GM19239 (cell line): ENCODE results near the gene ECT2.
A peak's percentile ranks its signal among the peaks of the same experiment; 100 is the strongest.
"Not testable (repeated sequence)": the region's sequence is repeated elsewhere in the genome, so short reads cannot be mapped to it uniquely, and the experiment has no call there.

Experiments used
- DNase-seq: peaks from one replicate; pipeline ENCODE4 v3.0.0; 2011; ENCODE audit warnings: low spot score; ENCODE audit not compliant: insufficient read length
- FAIRE-seq: peaks from 2 replicates; lab custom pipeline; 2011; peaks lifted over from hg19 to GRCh38; lab: Jason Lieb, UNC

The ECT2 gene, protein sequence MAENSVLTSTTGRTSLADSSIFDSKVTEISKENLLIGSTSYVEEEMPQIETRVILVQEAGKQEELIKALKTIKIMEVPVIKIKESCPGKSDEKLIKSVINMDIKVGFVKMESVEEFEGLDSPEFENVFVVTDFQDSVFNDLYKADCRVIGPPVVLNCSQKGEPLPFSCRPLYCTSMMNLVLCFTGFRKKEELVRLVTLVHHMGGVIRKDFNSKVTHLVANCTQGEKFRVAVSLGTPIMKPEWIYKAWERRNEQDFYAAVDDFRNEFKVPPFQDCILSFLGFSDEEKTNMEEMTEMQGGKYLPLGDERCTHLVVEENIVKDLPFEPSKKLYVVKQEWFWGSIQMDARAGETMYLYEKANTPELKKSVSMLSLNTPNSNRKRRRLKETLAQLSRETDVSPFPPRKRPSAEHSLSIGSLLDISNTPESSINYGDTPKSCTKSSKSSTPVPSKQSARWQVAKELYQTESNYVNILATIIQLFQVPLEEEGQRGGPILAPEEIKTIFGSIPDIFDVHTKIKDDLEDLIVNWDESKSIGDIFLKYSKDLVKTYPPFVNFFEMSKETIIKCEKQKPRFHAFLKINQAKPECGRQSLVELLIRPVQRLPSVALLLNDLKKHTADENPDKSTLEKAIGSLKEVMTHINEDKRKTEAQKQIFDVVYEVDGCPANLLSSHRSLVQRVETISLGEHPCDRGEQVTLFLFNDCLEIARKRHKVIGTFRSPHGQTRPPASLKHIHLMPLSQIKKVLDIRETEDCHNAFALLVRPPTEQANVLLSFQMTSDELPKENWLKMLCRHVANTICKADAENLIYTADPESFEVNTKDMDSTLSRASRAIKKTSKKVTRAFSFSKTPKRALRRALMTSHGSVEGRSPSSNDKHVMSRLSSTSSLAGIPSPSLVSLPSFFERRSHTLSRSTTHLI

DNA sequence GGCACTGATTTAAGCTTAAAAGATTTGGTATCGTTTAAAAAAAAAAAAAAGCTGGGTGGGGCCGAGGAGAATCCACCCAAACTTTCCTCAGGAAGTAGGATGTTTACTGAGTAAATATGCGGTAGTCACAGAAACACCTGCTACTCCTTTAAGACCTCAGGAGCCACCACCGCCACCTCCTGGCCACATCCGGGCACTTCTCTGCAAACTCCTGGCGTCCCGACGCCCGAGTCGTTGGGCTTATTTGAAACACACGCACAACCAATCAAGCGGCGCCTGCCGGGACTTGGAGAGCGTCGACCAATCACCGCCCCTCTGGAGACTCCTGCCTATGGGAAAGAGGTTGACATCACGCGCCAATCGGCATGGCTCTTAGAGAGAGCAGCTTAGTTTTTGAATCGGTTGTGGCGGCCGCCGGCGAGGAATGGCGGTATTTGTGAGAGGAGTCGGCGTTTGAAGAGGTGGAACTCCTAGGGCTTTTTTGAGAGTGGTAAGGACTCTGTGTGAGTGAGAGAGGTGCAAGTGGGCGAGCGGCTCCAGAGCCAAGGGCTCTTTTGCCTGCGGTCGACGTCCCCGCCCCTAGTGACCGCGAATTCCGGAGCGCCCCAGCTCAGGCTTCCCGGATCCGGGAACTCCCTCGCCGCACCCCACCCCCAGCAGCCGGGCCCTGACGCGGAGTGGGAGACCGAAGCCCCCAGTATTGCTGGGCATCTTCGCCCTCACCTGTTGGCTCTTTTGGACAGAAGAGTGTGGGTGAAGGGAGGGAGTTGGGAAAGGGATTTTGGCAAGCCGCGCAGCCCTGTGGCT lies at the start of gene ECT2:
TSS of gene ECT2 (plus strand) at position 359 of the 807 bp plus-strand sequence. CDS start 3,805 bp downstream, outside the sequence.
- FAIRE-seq (peak; percentile 98), DNase-seq (peak; percentile 83)

DNA sequence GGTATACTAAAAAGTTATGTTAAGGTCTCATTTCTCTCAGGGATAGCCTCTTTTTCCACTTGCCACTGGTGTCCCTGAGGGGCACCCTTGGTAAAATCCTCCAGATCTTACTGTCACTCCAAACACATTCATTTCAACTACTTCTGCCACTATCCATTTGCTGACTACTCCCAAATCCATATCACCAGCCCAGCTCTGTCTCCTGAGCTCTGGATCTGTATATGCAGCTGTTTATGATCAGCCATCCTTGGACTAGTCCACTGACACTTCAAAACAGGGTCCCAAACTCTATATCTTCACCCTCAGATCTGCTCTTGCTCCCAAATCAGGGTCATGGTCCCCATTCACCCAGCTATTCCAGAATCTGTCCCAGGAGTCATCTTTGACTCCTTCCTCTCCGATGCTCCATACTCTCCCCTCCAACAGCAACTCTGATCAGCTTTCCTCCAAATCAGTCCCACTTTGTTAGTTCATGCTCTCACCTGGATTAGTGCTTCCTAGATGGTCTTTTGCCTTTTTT lies 49.5 kb upstream of the ECT2 start:
- FAIRE-seq (no peak), DNase-seq (no peak)

DNA sequence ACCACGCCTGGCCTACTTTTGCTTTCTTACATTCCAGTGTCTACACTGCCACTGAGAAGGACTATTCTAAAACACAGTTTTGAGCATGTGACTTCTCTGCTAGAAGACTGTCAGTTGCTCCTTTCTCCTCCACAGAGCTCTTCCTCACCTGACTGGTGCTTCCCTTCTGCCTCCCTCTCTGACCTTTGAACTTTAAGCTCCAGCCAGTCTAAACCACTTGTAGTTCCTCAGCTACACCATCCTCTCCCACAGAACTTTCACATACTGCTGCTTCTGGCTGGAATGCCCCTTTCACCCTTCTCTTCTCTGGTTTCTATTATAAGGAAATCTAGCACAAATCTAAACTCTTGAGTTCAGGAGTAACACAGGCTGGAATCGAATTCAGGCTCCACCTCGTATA lies 48.8 kb upstream of the ECT2 start:
- no peak for FAIRE-seq
- DNase-seq = no peak

DNA sequence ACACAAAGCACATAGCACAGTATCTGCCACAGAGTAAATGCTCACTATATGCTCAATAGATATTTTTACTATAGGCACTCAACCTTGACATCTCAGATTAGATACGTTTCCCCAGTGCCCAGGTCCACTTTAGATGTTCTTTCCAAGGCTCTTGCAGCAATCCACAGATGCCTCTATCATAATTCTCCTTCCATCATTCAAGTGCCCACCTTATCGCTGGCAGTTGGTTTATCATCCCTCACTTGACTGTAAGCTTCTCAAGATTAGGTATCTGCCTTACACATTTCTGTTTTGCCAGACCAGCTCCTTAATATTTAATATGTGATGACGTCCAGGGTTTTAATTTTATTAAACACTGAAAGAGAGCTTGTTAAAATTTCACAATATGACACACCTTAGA lies 48.3 kb upstream of the ECT2 start:
- DNase-seq = no peak
- no peak for FAIRE-seq

DNA sequence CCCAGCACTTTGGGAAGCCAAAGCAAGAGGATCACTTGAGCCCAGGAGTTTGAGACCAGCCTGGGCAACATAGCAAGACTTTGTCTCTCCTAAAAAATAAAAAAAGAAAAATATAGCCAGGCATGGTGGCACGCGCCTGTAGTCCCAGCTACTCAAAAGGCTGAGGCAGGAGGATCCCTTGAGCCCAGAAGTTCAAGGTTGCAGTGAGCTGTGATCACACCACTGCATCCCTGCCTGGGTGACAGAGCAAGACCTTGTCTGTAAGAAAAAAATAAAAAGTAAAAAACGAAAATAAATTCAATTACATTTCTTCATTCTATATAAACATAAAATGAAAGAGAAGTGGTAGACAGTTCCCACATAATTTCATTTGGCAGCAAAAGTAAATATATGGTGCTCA lies 47.8 kb upstream of the ECT2 start:
- not testable (repeated sequence) for FAIRE-seq, DNase-seq

GRCh38 chr3:172704001-172704400 lies 46.5 kb upstream of the ECT2 start:
- FAIRE-seq (no peak), DNase-seq (no peak)

- FAIRE-seq (no peak), DNase-seq (no peak)
Observed at GRCh38 chr3:172705170-172705569, 45.4 kb upstream of the ECT2 start.

DNA sequence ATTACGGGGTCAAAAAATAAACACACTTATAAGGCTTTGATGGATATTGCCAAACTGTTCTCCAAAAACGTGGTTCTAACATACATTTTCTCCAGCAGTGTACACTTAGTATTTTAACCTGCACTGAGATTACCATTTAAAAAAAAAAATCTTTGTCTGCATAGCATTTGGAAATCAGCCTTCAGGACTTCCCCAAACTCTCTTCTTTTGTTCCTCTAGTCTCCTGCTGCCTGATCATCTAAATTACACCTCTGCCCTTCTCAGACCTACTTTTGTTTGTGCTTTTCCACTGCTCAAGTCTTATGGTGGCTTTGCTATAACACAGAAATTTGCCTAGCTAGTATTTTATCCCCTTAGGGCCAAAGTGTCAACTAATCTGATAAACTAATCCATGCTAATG lies 43.5 kb upstream of the ECT2 start:
- FAIRE-seq = no peak
- DNase-seq = no peak

DNA sequence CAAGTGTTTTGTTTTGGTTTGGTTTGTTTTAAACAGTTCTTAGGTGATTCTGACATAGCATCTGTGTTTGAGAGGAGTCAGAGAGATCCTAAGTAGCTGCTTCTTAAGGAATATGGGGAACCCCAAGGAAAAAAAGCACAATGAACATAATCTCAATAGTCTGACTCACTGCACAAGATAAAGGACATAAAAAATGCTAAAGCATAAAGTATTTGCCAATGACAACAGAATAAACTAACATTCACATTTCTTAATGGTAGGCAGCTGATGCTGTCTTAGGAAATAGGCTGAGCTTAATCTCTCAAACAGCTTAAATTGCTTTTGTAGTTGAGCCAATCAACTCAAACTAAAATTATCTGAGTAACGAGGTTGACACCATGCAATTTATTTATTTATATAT lies 42.6 kb upstream of the ECT2 start:
- DNase-seq (no peak), FAIRE-seq (no peak)

DNA sequence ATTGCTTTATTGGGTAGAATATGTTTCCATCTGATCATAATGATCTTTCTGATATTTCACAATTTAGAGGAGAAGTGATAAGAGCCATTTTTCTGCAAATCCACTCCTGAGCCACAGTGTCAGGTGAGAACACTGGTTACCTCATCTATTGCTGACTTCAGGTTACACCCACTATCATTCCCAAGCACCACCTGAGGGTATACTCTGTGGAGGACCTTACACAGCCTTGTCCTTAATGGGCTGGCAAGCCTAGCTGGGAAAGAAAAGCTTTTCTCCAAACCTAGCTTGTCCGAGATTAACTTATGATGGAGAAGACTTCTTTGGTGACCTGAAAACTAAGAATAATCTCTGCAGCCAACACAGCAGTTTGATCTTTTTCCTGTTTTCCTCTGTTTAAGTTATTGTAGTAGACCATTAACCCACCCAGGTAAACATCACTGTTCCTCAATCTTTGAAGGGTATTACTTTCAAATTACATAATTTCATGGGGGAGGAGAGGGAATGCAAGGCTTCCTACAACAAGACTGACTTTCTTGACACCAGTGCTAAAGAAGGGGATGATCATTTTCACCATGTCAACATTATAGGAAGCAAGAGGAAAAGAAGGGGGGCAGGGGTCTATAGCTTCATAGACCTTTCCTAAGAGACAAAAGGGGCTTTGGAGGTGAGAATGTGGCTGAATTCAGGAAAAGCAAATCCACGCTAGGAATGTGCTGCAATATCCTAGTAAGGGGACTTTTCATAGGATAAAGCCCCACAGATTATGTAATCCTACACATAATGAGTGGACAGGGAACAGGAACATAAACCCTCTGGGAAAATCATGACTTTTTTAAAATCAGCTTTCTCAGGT lies 41.4 kb upstream of the ECT2 start:
- DNase-seq (no peak), FAIRE-seq (no peak)

DNA sequence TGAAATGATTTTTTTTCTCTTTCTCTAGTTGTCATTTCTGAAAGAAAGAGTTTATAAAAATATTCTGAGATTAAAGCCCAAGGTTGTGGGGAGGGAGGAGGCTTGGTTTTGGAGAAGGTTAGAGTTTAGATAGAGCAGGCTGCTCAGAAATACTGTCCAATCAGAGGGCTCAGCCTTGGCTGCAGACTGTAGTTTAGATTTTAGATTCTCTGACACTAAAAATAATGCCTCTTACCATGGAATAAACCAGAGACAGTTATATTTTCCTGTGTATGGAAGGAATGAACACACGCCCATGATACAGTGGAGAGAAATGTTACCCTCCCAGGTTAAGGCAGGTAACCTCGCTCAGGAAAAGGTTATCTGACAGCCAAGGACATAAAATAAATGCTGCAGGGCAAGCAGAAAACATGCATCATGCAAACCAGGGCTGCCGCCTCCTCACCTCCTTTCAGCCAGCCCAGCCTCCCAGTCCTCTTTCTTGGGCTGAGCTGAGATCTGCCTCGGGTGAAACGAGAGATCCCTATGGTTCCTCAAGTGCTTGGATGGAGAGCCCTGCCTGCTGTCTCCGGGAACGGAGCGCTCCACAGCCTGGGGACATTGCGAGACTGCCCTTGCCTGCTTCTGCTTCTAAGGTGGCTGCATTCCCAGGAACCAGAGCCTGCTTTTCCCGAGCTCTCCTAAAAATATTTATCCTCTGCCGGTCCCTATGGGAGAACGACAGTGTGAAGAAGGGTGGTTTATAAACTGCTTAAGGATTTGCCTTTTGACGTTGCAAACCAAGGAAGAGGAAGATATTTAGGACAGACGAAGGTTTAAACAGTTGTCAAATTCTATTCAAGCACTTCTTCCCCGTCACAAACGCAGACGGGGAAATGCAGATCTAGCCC lies 40.5 kb upstream of the ECT2 start:
- FAIRE-seq = peak; percentile 35
- DNase-seq = no peak

DNA sequence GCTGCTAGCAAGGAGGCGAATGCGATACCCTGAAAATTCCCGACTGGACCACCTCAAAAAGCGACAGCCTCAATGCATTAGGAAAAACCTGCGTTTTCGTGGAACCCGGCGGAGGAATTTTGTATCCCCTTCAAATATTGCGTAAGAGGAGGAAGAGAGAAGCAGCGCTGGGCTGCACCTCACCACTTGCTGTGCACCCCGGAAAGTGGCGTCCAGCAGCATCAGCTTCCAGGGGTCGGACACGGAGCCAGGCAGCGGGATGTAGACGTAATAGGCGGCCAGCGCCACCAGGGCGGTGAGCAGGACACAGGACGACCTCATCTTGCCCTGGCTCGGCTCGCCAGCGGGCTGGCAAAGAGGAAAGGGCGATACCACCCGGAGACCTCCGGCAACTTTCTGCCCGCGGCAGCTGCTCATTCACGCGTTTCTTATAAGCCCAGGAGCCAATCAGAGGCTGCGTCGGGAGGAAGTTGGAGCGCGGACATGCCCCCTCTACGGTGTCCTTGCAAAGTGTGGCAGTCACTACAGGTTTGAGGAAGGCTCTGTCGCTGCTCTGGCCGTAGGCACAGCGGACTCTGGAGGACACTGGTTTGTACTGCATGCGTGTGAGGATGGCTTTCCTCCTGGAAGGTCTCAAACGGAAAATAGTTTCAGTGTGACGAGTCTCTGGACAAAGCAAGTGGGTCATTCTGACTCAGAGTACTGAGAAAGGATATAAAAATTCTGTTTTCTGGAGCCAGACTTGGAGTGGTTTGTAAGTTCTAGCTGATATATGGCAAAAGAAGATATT lies 39.7 kb upstream of the ECT2 start, which contains the start of gene NCEH1:
TSS of gene NCEH1 (minus strand) at position 404 of the 790 bp plus-strand sequence. CDS start at position 321, 83 bp downstream.
- peak; percentile 80 for DNase-seq
- peak; percentile 95 for FAIRE-seq

DNA sequence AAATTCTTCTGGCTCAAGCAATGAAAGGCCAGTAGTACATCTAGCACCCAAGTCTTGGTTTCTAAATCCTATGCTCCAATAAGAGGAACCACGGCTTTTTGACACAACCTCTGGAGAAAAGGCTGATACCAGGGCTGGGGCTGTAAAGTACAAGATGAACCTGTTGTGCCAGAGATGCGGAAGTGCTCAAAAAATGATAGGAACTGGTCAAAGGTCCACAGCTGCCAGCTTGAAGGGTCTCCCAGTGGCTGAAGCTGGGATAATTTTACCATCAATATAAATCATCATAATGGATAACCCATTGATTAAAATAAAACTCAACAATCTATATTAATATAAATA lies 39.1 kb upstream of the ECT2 start:
- DNase-seq (no peak), FAIRE-seq (no peak)

DNA sequence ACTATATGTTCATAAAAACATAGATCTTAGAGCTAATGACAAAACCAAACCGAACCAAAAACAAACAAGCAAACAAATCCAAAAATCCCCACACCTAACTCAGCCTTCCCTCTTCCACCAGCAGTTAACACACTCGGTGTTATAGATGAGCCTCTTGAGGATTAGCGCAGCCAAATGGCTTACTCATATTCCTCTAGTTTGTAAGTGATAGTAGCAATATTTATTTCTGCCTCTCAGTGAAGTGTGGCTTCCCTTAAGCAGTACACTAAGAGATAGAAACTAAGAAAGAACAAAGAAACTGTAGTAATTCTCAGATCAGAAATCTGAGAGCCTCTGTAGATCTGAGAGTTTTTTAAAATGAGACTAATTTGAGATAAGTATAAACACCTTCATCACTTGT lies 37.2 kb upstream of the ECT2 start:
- DNase-seq (no peak), FAIRE-seq (no peak)

GRCh38 chr3:172716476-172716875 lies 34.0 kb upstream of the ECT2 start:
- DNase-seq = no peak
- FAIRE-seq = no peak

DNA sequence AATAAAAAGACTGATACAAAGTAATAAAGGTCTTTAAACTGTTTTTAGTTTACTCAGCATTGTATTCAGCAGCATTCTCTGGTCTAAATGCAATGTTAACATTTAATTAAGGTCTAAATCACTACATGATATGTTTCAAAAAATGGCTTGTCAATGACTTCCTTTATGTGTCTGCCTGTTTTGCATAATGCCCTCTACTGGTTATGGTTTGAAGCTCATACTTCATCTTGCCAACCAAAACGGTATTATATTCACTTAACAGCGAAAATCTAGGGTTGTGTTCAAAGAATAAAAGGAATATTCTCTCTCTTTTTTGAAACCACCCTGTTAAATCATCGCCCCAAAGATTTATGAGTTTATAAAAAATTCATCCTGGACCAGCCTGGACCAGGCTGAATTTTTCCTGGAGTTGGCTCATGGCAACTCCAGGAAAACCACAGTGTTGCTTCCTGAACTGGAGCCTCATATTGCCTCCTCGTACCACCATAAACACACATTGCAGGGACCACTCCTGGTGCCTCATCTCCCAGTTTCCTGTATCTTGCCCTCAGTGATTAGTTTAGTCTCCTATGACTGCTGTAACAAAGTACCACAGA lies 32.9 kb upstream of the ECT2 start:
- FAIRE-seq (no peak), DNase-seq (no peak)

GRCh38 chr3:172722536-172723040 lies 27.9 kb upstream of the ECT2 start:
- not testable (repeated sequence) for DNase-seq, FAIRE-seq
